SW 1271 (cell line): ENCODE measurements around the gene HDGFL3.
"Not testable (repeated sequence)": the region's sequence is repeated elsewhere in the genome, so short reads cannot be mapped to it uniquely, and the experiment has no call there.

ENCODE experiments used
- DNase-seq, 2 experiments: peaks; one replicate each; lab custom pipeline; 2025; lab: John Stamatoyannopoulos, UW

Gene HDGFL3

DNA sequence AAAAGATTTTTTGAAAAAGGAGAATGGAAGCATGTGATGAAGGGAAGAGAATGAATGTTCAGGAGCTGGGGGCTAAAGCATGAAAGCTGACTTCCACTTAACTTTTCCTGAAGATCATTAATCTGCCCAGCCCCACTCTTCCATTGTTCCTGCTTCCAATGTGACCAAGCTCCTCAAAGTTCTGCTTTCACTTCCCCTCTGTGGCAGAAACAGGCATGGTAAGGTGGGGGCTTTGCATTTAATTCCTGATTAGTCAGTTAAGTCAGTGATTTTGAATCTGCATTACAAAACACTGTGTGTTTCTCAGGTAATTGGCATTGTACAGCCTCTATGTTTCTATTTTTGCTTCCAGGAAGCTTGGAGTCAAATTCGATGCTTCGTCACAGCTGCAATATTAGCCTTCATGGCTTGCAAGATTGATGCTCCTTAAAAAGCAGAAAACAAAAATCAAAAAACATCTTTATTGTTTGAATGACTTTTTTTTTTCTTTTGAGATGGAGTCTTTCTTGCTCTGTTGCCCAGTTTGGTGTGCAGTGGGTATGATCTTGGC, 107.5 kb downstream of the HDGFL3 start:
- no peak for DNase-seq

DNA sequence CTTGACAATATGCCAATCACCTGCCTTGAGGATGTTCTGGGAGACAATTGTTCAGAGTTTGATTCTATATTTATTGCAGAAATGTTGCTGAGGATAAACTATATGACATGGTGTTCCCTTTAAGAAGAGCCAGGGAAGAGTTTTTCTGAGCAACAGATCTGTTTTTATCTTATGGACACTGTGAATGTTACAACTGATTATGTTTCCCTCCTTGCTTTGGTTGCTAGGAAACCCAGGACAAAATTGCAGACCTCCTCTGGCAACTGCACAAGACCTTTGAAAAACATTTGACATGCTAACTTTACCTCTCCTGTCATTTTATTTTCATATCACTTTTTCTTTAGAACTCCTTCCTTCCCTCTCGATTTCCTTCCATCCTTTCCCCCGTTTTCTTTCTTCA, 108.3 kb downstream of the HDGFL3 start:
- no peak for DNase-seq

DNA sequence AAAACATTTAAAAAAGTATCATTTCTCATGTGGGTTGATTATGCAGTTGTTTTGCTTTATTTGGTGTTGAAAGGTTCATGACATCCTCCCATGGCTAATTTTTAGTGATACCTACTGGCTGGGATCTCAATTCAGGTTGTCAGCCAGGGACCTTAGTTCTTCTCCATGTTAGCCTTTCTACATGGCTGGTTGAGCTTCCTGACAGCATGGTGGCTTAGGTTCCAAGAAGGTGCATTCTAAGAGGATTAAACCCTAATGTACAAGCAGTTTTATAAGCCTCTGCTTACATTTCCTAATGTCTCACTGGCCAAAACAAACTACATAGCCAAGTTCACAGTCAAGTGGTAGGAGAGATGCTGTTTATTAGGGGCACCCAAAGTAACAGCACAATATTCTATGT, 109.5 kb downstream of the HDGFL3 start:
- DNase-seq: no peak

DNA sequence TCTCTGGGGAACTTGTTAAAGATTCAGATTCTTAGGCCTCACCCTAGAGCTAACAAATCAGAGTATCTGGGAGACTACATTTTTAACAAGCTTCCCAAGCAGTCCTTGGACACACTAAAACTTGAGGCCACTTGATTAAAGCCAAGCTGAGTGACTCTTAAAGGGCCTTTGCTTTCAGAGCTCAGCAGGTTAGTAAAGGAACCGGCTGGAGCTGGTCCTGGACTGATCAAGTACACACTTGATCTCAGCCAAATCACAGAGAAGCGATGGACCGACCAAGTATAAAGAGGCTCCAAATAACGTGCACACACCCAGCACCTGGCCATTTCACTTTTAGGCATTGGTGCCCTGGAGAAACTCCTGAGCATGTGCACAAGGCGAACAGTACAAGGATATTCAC, 113.0 kb downstream of the HDGFL3 start:
- no peak for DNase-seq

DNA sequence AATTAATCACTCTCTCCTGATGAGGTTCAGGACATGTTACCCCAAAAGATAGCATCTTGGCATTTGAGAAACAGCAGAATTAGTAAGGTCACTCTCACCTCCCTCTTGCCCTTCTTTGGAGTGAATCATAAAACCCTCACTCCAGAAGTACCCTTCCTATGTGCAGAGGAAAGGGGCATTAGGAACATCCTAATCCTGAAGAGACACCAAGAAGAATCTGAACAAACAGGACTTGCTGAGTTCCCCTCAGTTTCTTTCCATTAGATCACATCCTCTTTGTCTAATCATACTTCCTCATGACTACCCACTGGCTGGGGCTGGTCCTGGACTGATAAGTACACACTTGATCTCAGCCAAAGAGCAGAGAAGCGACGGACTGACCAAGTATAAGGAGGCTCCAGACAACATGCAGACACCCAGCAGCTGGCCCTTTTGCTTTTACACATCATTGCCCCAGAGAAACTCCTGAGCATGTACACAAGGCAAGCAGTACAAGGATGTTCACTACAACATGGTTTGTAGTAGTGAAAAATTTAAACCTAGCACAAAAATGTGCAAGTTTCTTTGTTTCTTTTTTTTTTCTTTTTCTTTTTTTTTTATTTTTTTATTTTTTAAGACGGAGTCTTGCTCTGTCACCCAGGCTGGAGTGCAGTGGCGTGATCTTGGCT, 115.2 kb downstream of the HDGFL3 start:
- no peak for DNase-seq

DNA sequence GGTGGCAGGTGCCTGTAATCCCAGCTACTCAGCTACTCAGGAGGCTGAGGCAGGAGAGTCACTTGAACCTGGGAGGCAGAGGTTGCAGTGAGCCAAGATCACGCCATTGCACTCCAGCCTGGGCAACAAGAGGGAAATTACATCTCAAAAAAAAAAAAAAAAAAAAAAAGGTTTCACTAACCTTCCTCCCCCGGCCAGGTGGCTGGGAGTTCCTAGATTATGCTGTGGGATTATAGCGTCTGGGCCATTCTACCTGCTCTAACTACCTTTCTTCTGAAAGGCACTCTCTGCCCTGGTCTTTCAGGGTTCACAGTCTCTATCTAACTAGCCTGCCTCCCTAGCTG, 115.7 kb downstream of the HDGFL3 start:
- DNase-seq: not testable (repeated sequence)

DNA sequence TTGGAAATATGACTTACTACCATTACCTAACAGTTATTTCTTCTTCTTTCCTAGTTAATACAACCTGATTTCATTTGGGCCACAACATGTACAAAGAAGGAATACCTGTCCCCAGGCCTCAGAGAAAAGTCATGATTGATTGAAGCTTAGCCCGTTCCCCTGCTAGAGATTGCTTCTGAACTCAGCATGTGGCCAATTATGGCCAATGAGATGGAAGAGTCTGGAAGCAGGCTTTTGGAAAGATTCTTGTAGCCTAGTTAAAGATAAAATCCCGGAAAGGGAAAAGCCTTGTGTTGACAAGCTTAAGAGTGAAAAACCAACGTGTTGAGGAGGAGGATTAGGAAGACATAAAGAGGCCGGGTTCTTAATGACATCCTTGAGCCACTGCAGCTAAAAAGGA, 117.2 kb downstream of the HDGFL3 start:
- no peak for DNase-seq

DNA sequence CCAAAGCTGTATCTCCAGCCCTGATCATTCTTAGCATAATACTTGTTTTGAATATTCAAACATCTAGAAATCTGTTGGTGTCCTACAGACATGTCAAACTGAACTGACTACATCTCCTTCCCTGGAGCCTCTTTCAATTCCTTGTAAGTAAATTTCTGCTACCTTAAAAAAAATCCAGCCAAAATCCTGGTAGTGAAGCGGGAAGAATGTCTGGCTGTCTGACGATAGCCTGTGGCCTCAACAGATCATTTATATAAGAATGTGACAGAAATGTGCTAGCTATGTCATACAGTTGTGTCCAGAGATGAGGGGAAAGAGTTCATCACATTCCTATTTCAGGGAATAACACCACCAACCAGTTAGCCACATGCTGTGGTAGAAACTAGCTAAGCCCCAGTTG, 118.7 kb downstream of the HDGFL3 start:
- no peak for DNase-seq

DNA sequence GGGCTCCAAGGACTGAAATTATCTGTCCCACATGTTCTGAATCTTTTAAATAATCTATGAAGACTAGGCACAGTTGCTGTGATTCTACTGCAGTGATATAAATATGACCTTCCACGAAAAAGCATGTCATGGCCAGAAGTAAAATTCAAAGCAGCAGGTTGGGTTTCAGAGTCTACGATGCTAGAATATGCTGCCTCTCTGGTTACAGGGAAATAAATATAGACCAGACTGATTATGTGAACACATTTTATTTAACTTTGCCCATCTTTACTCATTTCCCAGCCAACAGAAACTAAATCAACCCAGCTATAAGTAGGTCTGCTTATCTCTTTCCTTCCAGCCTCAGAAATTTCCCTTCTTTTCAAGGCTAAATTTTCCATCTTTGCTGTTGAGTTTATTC, 120.0 kb downstream of the HDGFL3 start:
- DNase-seq: no peak

DNA sequence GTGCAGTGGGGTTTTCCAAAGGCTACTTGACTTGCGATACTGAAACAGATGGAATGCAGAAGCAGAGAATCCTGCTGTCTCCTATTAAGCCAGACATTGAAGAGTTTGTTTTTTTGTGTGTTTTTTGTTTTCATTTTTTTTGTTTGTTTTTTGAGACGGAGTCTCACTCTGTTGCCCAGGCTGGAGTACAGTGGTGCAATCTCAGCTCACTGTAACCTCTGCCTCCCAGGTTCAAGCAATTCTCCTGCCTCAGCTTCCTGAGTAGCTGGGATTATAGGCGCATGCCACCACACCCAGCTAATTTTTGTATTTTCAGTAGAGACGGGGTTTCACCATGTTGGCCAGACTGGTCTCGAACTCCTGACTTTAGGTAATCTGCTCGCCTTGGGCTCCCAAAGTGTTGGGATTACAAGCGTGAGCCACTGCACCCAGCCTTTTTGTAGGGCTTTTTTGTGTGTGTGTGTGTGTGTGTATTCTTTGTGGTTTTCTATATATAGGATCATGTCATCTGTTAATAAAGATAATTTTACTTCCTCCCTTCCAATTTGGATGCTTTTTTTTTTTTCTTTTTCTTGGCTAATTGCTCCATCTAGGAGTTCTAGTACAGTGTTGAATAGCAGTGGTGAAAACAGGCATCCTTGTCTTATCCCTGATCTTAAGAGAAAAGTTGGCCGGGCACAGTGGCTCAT, 121.6 kb downstream of the HDGFL3 start:
- DNase-seq: not testable (repeated sequence)

DNA sequence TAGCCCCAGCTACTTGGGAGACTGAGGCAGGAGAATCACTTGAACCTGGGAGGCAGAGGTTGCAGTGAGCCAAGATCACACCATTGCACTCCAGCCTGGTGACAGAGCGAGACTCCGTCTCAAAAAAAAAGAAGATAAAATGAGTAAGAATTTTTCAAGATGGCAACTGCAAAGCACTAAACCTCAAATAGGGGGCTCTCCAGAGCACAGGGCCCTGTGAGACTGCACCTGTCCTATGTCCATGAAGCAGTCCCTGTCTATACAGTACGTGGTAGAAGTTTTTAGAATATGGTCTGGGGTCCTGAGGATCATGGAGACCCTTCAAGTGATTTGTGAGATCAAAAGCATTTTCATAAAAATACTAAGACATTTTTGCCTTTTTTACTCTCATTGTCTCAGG, 122.2 kb downstream of the HDGFL3 start:
- DNase-seq: not testable (repeated sequence)

DNA sequence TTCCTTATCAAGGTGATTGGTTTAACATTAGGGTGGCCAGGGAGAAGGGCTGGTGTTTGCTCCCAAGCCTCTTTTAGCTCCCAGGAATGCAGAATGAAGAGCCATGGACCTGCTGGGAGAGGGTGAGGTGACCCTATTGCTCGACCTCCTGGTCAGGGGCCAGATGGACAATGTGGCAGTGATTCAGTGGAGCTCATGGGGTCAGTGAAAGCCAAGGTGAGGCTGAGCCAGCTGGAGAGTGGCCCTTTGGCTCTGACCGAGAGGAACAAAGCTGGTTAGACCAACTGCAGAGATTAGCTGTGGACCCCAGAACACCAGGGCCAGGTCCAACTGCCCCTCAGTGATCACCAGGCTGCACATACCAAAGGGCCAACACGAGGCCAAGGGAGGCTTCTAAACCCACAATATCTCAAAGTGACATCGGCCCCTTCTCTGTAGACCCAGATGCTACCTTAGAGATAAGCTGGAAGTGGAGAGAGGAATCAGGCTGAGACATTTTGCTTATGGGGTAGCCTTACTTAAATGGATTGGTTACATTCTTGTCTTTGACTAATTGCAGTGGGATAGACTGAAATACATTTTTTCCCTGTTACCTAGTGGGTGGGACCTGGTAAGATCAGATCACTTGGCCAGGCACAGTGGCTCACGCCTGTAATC, 124.8 kb downstream of the HDGFL3 start:
- no peak for DNase-seq

DNA sequence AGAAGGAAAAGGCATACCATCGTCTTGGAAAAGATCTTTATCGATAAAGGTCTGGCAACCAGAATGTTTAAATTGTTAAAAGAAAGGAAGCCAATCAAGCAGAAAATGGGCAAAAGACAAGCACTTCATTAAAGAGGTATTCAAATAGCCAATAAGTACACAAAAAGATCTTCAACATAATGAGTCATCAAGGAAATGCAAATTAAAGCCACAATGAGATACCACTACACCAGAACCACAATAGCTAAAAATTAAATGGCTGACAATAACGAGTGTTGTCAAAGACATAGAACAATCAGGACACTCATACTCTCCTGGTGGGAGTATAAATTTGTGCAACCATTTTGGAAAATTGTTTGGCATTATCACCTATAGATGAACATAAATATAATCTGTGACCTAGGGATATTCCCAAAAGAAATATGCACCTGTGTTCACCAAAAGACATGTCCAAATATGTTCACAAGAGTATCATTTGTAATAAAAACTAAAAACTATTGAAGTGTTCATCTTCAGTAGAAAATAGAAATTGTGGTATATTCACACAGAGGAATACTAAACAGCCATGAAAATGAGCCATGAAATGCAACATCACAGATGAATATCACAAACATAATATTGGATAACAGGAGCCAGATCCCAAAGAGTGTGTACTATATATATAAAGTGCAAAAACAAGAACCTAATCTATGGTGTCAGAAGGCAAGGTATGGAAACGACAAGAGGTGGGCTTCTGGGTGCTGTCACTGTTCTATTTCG, 126.2 kb downstream of the HDGFL3 start:
- DNase-seq: no peak

DNA sequence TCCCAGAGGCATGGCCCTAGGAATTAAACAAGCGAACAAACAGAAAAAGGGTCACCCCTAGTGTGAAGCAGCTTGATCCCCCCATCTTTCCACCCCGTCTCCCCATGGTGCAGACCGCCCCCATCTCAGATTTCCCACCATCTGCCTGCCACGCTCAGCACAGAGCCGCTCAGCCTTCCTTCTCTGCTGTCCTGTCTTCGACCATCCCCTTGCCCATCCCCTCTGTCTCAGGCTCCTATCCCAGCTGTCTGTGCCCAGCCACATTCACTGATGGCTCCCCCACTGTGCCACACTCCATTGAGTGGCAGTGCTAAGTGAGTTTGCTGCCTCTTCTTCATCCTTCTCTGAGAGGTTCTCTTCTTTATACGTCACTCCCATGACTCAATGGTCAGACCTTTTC, 128.9 kb downstream of the HDGFL3 start:
- DNase-seq: no peak
